HG03432 (cell line): ENCODE data around the gene MAN1A2.
"Not testable (repeated sequence)": the region's sequence is repeated elsewhere in the genome, so short reads cannot be mapped to it uniquely, and the experiment has no call there.

ENCODE experiments used
- ATAC-seq: cut with Tn5 transposase; IDR thresholded peaks from one replicate; pipeline ENCODE4 v1.9.1; 2021; ENCODE audit warnings: mild to moderate bottlenecking, moderate library complexity; ENCODE audit not compliant: unreplicated experiment

MAN1A2 gene

DNA sequence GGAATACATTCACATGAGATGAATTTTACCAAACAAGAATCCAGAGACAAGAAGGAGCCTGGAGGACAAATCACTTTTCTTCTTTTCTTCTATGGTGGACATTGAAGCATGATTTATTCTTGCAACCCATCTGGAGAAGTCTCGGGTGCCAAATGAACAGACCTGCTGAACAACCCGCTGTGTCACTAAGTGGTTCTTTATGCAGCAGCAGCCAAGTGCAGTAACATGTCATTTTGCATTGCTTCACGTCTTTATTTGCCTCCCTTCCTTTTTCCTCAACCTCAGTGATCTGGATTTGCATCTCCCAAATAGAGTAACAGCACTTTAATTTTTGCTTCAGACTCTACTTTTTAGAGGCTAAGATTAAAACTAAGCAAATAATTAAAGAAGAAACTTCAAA, 188.6 kb downstream of the MAN1A2 start:
- ATAC-seq: no peak

- no peak for ATAC-seq
These were observed 189.1 kb downstream of the MAN1A2 start for GRCh38 chr1:117556341-117556740.

DNA sequence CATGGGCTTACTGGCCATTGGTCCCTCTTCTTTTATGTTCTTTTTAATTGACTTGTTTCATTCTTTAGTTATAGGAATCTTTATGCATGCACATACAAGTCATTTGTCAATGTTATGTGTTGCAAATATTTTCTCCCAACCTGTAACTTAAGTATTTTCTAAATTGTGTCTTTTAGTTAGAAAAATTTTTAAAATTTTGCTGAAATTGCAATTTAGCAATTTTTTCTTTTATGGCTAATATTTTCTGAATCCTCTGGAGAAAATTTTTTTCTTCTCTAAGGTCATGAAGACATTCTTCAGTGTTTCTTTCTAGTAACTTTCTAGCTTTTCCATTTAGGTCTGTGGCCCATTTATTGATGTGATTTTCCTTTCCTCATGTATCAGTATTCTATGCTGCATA, 189.7 kb downstream of the MAN1A2 start:
- ATAC-seq: no peak

DNA sequence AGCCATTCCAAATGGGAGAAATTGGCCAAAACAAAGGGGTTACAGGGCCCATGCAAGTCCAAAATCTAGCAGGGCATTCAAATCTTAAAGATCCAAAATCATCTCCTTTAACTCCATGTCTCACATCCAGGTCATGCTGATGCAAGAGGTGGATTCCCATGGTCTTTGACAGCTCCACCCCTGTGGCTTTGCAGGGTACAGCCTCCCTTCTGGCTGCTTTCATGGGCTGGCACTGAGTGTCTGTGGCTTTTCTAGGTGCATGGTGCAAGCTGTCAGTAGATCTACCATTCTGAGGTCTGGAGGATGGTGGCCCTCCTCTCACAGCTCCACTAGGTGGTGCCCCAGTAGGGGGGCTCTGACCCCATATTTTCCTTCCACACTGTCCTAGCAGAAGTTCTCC, 191.2 kb downstream of the MAN1A2 start:
- ATAC-seq: not testable (repeated sequence)

- ATAC-seq: no peak
These were observed 191.9 kb downstream of the MAN1A2 start for GRCh38 chr1:117559139-117559538.

- no peak for ATAC-seq
These were observed 192.7 kb downstream of the MAN1A2 start for GRCh38 chr1:117559985-117560384.

GRCh38 chr1:117561071-117561470, 193.8 kb downstream of the MAN1A2 start:
- ATAC-seq: no peak

DNA sequence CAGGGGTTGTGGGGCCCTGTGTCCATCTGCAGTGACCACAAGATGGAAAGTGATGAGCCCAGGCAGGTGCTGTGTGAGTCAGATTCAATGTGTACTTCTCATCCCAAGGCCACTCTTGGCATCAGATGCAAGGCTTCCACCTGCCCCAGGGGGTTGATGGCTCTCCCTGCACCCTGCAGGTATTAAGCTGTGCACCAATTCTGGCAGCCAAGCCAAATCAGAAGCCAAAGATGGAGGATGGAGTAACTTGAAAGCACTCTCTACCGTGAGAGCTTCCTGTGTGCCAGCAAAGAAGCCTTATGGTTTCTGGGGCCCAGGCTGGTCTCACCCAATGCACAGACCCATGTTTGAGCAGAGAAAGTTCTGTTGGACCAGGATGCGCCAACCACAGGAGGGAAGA, 194.3 kb downstream of the MAN1A2 start:
- no peak for ATAC-seq

- ATAC-seq: no peak
These were observed 195.6 kb downstream of the MAN1A2 start for GRCh38 chr1:117562581-117563491.

DNA sequence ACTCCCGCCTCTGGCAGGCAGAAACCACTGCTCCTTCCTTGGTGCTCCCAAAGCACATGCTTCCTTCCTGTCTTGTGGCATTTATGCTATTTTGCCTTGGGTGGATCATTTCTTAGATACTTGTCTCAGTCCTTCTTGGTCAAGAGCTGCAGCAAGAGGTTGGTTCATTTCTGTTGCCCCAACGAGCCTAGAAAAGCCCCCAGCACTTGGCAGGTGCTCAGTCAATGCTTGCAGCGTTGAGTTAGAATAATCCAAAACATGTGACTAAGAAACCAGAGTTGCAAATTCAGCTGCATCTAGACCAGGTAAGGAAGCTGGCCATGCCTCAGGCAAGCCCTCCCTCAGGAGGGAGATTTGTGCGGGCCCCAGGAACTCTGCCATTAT, 196.2 kb downstream of the MAN1A2 start:
- ATAC-seq: no peak

- no peak for ATAC-seq
These were observed 197.2 kb downstream of the MAN1A2 start for GRCh38 chr1:117564227-117565075.

DNA sequence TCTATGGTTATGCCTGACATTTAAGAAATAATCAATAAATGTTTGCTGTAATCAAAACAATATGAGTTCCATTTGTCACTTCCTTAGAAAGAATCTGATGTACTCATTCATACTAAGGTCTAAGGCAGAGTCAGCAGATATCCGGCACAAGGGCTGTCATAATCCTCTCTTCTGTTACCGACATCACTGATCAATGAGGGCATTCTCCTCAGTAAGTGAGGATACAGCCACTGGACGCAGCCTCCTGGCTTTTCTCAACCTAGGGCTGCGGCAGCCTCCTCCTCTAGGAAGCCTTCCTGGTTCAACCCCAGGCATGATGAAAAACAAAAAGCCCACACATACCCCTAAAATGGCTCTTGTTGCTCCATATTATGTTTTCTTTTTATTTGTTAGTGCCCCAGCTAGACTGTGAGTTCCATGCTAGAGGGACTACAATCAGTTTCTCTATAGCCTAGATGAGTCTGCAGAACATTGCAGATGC, 197.9 kb downstream of the MAN1A2 start:
- no peak for ATAC-seq

DNA sequence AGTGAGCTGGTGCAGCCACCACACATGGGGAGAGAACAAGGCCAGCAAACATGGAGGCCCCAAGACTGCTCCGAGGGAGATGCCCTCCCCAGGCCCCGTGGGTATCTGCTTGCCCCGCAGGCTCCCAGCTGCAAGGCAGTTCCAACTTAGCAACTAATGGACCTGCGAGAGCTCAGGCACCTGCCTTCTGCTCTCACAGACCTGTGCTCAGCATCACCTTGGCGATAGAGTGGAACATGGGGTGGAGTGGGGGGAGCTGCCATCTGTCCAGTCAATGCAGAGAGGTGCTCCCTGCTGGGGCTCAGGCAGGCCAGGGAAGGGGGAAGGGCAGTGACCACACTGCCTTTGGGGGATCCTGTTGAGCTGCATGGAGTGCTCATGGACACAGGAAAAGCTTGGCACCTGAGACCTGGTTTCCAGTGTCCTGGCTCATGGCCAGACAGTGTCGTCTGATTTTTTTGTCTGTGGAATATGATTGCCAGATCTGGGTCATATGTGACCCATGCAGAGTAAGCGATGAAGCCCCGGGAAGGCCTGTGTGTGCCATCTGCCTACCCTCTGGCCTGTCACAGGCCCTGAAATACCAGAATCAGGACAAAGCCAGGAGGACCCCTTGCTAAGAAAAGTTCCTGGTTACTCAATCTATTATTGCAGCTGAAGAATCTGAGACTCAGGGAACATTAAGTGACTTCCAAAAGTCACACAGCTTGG, 198.7 kb downstream of the MAN1A2 start:
- no peak for ATAC-seq

DNA sequence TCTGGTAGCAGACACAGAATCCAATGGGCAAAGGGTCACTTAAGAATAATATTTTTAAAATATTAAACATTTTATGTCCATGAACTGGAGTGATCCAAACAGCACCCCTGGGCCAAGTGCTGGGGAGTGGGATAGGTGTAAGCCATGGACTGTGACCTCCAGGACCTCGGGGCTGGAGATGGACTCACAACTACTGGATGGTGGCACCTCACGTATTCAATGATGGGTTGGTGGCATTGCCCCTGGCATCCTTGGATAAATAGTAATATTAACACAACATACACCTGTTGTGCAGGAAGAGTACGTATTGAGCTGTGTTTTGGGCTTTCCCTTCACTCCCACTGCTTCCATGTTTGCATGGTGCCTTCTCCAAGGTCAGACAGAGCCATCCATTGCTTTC, 199.3 kb downstream of the MAN1A2 start:
- no peak for ATAC-seq

GRCh38 chr1:117567435-117567834, 200.2 kb downstream of the MAN1A2 start:
- no peak for ATAC-seq

DNA sequence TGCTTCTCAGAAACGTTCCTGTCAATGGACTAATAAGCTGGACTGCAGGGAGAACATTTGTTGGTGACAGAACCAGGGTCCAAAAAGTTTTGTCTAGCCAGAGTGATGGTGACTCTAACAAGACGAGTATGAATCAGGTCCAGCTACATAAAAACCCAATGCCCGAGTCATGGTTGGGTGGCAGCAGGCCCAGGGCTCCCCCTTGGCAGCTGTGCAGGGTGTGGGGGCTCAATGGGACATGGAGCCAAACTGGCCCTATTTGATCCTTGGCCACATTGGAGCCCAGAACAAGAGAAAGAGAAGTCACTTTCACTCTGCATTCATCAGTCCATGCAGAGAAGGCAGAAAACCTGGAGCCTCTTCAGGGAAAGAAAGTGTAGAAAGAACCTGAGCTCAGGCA, 200.7 kb downstream of the MAN1A2 start:
- ATAC-seq: no peak

GRCh38 chr1:117568999-117569398, 201.8 kb downstream of the MAN1A2 start:
- ATAC-seq: no peak

DNA sequence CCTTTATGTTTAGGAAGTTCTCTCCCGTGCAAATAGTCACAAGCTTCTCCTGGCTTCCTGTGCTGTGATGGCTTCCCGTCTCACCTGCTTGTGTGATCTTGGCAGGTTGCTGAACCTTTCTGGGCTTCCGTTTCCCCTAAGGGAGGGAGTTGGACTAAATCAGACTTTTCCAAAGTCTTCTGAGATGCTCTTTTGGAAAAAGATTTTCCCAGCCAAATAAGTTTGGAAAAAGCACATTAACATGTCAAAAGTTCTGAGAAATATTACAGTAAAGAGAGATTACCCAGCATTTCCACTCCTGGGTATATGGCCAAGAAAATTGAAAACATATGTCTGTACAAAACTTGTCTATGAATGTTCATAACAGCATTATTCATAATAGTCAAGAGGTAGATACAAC, 202.6 kb downstream of the MAN1A2 start:
- no peak for ATAC-seq

GRCh38 chr1:117570988-117571409, 203.8 kb downstream of the MAN1A2 start:
- no peak for ATAC-seq

DNA sequence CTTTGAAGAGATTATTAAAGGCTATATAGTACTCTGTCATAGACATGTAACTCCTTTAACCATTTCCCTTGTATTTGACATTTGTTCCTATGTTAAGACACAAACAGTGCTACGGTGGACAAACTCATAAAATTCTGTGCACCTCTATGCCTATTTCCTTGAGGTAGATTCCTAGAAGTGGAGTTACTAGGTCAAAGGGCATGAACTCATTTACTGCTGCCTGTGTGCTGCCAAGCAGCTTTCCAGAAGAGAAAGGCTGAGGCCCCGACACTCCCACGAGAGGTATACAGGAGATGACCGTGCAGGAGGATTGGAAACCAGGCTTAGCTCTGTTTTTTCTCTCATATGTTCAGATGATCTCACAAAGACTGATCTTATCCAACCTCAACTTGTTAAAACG, 204.2 kb downstream of the MAN1A2 start:
- no peak for ATAC-seq

DNA sequence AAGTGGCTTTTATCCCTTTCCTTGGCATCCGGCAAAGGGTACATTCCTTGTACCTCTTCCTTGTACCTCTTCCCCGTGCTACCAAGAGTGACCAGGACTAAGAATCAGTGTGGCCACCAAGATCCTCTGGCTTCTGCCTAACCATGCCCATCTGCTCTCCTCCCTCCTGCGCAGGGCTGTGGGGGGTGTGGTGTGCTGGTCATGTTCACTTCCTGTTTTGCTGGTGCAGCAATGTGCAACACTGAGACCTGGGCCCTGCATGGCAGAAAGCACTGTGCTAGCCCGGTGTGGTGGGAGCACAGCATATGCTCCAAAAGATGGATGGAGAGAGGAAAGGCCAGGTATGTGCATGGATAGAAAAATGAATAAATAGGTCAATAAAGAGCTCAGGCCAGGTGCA, 205.3 kb downstream of the MAN1A2 start:
- peak; percentile 47 for ATAC-seq
